Femur (tissue), 1 donor: Measurements from ENCODE around the gene TBC1D2B.
"Not testable (repeated sequence)": the region's sequence is repeated elsewhere in the genome, so short reads cannot be mapped to it uniquely, and the experiment has no call there.

Source experiments
- DNase-seq: peaks from one replicate; pipeline ENCODE4 v3.0.0-alpha.2; 2017

The TBC1D2B gene

DNA sequence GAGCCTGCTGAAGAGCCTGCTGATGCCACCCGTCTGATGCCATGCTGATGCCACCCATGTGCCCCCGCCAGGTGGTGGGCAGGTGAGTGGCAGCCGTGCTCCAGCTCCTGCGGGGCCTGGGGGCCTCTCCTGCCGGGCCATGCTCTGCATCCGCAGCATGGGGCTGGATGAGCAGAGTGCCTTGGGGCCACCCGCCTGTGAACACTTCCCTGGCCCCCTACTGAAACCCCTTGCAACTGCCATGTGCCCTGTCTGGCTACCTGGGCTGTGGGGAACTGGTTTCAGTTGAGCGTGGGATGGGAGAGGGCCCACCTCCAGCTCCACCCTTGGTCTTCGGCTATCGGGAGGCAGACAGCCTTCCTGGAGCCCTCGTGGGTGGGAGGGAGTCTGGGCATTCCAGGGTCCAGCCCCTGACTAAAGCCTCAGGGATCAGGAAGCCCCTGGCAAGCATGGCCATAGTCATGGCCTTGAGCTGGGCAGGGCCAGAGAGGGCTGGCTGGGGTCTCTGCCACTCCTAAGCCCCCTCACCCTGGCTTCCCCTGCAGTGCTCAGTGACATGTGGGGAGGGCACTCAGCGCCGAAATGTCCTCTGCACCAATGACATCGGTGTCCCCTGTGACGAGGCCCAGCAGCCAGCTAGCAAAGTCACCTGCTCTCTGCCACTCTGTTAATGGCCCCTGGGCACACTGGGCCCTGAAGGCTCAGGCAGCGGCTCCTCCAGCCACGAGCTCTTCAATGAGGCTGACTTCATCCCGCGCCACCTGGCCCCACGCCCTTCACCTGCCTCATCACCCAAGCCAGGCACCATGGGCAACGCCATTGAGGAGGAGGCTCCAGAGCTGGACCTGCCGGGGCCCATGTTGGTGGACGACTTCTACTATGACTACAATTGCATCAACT lies 92.2 kb downstream of the TBC1D2B start:
- no peak for DNase-seq

DNA sequence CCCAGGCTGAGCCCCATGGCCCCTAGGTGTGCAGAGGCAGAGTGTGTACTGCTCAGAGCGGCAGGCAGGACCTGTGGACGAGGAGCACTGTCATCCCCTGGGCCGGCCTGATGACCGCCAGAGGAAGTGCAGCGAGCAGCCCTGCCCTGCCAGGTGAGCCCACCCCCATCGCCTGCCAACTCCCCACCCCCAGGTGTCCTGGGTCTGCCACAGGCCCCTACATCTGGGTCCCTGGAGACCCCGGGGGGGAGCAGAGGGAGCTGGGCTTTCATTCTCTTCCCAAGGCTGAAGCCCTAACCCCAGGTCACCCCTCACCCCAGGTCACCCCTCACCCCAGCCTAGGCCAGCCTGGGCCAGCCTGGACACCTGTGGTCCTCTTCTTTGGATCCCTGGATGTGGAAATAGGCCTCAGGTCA lies 93.1 kb downstream of the TBC1D2B start:
- DNase-seq, result no peak

DNA sequence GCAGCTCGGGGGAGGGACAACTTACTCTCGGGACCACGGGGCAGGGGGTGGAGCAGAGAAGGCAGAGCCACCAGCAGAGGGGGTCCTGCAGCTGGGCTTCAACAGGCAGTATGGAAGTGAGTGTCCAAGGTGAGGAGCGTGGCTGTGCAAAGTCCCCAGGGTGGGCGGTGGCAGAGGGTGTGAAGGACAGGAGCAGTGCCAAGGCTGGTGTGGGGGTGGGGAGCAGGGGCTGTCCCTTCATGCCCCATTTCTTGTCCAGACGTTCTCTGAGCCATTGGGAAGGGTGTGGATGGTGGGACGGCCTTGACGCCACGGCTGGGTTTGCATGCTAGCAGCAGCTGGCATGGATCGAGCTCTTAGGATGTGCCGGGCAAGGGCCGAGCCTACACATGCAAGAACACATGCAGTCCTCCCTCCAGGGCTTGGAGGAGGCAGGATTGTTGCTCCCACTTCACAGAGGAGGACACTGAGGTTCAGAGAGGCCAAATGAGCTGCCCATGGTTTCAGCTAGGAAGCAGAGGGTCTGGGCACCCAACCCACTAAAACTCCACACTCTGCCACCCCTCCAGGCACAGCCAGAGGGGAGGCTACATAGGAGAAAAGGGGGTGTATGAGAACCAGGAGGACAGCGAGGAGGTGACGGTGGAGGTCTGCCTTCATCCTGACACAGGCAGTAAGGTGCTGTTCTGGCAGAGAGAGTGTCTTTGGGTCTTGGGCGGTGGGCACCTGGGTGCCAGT lies 93.6 kb downstream of the TBC1D2B start:
- no peak for DNase-seq

DNA sequence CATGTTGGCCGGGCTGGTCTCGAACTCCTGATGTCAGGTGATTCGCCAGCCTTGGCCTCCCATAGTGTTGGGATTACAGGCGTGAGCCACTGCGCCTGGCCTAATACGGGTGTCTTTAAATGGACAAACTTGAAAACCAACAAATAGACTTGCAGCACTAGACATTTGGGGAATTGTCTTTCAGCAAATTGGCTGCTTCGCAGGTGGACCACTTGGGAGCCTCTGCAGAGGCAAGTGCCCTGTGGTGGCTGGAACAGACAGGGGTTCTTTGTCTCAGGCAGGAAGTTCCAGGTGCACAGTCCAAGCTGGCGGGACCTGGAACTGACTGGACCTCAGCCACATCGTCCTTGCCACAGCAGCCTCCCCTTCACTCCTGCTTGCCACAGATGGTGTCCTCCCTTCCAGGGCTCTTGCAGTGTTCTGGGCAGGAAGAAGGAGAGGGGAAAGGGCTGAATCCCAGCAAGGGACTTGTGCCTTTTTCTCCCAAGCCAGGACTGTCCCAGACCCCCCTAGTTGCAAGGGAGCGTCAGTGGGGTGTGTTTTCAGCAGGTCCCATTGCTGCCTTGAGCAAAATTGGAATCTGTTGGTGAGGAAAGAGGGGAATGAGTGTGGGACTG lies 94.3 kb downstream of the TBC1D2B start:
- DNase-seq, result no peak

DNA sequence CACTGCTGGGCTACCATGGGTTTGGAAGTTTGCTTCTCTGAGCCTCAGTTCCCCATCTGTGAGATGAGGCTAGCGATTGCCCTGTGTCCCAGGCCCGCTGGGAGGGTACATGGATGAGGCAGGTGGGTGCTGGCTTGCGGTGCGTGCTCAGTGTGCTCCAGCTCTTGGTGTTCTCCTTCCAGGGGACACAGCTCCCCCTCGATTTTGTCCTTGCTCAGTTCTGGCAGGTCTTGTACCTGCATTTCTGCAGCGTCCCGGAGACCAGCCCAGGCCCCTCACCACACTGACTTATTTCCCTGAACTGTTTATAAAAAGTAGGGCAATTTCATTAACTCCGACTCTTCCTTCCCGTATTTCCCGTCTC lies 95.4 kb downstream of the TBC1D2B start:
- no peak for DNase-seq

DNA sequence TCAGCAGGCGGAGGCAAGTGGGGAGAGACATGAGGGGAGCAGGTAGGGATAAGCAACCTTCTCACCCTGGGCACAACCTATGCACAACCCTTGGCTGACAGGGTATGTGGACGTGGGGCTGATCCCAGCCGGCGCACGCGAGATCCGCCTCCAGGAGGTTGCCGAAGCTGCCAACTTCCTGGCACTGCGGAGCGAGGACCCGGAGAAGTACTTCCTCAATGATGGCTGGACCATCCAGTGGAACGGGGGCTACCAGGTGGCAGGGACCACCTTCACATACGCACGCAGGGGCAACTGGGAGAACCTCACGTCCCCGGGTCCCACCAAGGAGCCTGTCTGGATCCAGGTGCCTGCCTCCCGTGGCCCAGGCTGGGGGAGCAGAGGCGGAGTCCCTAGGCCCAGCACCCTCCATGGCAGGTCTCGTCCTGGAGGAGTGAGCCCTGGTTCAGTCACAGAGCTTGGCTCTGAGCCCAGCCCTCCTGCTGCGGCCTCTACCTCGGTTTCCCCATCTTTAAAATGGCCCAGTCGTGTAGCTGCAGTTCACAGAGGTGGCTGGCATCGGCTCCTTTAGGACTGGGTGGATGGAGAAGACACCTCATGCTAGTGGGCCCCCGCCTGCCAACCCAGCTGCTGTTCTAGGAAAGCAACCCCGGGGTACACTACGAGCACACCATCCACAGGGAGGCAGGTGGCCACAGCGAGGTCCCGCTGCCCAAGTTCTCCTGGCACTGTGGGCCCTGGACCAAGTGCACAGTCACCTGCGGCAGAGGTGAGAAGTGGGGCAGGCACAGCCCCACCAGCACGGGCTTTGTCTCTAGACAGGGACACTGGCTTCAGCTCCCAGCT lies 96.0 kb downstream of the TBC1D2B start:
- DNase-seq, result no peak

DNA sequence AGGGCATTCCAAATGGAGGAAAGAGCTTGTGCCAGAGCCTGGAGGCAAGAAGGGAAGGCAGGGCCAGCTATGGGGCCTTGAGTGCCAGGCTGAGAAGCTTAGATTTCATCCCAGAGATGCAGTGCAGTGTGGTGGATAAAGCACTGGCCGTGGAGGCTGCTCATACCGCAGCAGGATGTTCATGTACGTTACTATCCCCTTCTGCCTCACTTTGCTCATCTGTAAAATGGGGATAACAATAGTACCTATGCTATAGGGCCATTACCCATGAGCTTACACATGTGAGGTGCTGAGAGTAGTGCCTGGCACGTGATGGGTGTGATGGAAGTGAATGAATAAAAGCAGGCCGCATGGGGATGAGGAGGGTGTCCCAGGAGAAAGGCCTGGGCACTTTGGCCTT lies 96.8 kb downstream of the TBC1D2B start:
- DNase-seq, result not testable (repeated sequence)

DNA sequence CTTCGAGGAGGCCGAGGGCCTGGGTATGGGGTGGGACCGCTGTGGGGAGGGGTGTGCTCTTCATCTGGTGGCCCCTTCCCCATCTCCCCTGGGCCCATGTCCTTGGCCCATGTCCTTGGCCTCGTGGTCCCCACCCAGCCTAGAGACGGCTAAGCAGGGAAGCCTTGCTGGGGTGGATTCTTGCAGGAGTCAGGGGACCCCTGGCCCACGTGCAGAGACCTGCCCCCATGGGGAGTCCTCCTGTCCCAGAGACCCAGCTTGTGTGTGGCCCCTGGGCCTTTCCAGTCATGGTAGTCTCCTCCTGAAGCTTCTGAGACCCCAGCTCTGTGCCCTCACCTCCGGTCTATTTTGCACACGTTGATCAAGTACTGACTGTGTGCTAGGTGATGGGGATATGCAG lies 97.4 kb downstream of the TBC1D2B start:
- no peak for DNase-seq

DNA sequence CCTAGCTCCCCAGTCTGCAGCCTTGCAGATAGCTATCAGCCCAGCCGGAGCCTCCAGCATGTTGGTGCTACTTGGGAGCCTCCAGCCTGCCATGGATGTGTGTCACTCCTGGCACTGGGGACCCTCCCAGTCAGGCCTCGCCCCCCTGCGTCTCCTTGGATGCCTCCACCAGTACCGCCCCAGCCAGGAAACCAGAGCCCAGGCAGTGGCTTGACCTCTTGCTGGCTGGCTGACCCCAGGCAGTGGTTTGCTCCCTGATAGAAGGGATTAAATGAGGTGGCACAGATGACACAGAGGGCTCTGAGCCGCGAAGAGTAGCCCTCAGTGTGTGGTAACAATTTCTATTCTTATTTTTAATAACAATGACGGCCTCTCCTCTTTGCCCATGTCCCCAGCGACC lies 98.4 kb downstream of the TBC1D2B start:
- DNase-seq, result not testable (repeated sequence)

DNA sequence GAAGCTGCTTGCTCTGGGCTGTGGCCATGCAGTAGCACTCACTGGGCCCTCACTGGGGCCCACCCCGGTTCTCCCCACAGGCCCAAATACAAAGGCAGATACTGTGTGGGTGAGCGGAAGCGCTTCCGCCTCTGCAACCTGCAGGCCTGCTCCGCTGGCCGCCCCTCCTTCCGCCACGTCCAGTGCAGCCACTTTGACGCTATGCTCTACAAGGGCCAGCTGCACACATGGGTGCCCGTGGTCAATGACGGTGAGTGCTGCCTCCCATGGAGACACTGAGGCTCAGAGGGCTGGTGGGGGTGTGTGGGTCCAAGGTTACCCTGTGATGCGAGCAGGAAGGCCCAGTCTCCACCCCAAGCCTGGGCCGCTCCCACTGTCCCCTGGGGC lies 98.8 kb downstream of the TBC1D2B start:
- not testable (repeated sequence) for DNase-seq

DNA sequence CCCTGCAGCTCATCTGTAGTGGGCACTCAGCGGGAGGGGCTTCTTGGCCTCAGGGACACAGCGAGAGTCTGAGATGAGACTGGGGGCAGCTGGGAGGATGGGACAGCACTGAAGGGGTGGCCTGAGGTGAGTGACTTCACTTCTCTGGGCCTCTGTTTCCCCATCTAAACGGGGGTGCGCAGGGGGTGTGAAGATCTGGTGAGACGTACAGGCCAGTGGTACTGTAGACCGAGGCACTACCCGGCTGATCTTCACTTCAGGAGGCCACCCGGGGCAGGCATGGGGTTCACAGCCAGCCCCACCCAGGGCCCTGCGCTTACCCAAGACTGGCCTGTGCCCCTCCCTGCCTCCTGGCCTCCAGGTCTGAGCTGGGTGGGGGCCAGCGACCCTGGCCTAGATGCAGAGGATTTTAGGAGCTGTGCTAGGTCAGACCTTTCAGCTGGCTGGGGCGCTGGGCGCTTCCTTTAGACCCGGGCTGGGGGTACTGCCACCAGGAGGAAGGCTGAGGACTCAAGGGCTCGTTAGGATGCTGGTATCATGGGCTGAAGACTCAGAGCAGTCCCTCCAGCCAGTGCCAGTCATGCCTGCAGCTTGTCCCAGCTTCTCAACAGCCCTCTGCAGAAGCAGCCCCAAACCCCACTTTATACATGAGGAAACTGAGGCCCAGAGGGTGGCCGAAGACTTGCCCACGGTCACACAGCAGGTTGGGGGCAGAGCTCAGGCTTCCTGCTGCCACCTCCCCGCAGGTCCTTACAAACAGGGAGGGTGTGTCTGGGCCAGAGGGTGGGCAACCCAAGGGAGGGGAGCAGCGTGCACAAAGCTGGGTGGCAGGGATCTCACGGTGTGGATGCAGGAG lies 99.4 kb downstream of the TBC1D2B start:
- not testable (repeated sequence) for DNase-seq

DNA sequence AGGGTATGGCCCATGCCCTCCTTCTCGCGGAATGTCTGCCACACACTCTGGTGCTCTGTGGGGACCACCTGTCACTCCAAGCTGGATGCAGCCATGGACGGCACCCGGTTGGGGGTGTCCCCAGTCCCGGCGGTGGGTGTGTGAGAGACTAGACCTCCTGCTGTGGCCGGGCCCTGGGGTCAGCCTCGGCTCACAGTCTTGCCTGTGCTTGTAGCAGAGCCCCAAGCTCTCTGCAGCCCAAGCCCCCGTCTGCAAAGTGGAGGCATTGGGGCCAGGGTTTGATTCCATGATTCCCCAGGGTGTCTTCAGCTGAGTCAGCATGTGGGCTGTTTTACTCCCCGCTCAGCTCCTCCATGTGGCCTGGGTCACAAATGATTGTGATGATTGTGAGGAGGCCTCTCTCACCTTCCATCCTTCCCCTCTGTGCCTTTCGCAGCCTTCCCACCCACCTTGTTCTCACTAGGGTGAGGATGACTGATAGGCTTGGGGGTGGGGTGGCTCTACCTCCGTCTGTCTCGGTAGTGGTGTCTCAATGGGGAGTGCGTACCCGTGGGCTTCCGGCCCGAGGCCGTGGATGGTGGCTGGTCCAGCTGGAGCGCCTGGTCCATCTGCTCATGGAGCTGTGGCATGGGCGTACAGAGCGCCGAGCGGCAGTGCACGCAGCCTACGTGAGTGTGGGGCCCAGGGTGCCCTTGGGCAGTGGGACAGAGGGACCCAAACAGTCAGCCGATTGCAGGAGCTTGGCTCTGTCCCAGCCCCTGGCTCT lies 100.6 kb downstream of the TBC1D2B start:
- not testable (repeated sequence) for DNase-seq

DNA sequence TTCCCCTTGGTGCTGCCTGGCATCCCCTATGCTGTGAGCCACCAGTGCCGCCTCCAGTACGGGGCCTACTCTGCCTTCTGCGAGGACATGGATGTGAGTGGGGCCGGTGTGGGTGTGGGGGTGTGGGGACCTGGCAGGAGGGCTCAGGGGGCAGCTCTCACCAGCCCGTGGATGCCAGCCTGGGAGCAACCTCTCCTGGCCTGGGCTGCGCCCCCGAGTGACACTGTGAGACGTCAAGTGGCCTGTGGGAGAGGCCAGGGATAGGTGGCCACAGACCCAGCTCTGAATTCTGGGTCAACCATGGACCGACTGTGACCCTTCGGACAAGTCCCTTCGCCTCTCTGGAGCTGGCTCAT lies 101.4 kb downstream of the TBC1D2B start:
- DNase-seq, result not testable (repeated sequence)

DNA sequence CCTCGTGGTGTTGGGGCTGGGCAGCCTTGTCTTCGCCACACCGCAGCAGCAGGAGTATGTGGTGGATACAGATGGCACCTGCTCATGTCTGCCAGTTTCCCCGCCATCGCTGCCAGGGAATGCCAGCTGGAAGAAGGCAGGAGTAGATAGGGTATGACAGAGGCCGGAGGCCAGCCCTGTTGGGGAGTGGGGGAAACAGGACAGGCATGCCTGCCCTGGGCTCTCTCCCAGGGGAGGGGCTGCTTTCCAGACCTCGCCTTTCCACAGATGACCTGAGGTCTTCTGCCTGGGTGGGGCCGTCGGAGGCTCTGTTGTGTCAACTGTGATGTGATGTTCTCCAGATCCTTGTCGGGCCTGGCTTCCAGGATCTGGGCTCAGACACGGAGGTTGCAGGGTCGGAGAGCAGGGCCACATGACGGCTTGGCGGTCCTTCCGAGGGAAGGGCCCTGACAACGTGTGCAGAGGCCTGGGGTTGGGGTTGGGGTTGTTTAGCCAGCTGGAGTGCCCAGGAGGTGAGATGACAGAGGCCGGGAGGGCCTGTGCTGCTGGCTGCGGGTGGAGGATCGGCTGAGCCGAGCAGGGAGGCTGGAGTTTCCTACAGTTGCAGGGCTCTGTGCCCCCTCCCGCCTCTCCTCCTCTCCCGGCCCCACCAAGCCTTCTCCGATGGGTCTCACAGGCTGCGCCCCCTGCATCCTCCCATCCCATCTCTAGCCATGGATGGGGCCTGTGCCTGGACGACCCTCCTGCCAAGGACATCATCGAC lies 102.0 kb downstream of the TBC1D2B start:
- DNase-seq, result no peak

DNA sequence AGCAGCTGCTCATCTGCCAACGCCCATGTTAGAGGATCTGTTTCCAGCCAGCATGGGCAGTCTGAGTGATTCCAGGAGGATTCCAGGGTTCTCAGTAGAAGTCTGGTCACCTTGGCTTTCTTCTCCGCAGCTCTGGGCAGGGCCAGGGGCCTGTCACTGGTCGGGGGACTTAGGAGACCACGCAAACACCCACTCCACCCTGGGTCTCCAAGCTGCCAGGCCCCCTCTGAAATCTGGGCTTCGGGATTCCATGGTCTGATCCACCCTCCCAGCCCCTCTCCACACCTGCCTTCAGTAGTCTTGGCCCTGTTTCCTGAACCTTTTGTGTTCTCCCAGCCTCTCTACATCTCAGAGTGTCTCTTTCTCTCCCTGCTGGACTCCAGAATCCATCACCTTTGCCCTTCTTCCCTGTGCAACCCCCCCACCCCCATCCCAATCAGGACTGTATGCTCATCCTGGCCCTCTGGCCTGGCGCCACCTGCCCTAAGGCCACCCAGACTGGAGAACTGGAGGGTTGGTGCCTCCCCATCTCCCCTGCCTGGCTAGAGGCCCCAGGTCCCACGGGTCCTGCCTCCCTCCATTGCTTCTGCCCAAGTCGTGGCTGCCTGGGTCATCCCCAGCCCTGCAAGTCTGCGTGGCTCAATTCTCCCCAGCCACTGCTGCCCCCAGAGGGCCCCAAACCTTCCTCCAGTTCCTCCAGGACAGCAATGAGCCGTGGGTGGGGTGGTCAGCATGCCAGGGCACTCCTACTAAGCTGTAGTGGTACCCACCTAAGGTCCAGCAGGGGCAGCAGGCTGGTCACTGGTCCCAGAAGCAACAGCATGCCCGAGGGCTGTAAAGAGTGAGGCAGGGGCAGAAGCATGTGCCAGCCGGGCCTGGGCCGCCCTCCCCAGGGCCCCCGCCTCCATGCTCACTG lies 102.8 kb downstream of the TBC1D2B start:
- DNase-seq, result no peak

DNA sequence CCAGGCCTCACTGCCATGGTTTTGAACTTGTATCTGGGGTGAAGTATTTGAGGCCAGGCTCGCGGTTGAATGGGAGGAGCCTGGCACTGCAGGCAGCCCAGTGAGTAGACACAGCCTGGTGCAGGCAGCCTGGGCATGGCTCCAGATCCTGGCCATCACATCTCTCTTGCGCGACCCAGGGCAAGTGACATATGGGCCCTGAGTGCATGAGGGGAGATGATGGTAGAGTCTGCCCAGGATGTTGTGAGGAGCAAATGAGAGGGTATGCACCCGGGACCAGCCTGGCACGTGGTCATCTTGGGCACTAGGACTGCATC lies 103.5 kb downstream of the TBC1D2B start:
- peak; percentile 84 for DNase-seq

DNA sequence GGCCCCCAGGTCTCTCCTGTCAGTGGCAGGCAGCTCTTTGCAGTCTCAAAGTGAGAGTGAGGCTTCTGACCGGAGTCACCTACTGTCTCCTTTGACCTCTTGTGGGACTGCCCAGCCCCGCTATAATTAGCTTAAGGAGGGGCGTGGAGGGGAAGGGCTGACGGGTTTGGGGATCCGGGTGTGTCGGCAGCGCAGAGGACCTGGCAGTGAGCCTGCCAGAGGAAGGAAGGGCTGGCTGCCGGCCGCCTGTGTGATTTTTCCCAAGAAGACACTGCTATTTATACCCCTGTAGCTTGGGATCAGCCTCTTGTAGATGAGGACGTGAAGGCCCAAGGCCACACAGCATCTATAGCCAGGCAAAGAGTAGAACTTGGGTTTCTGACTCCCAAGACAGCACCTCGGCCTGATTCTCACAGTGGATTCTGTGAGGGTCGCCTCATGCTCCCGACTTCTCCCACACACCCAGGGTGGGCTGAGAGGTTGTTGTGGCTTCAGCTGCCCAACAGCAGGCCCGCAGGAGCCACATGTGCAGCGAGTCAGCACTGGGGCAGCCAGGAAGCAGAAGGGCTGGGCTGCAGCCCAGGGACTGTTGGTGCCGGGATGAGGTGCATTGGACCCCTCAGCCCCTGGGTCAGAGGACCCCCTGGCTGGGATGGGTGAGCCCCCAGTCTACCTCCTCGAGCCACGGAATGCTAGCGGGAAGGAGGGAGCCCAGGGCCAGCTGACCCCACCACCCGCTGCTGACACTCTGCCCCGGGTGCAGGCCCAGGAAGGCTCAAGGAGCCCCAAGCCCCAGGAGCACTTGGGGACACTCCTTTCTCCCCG lies 104.0 kb downstream of the TBC1D2B start:
- not testable (repeated sequence) for DNase-seq

DNA sequence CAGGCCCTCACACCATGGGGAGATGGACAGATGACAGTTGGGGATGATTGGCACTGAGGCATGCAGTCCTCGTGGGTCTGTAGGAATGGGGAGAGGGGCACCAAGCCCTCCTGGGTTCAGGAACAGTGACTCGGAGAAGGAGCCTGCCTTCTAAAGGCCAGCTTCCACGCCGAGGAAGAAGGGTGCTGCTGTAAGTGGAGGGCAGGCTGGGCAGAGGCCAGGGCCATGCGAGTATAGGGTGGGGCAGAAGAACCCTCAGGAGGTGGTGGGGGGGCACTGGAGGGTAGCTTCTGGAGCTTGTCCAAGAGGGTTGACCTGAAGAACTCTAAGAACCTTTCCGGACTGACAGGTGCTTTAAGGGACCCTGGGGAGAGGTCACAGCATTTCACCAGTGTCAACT lies 104.8 kb downstream of the TBC1D2B start:
- DNase-seq, result not testable (repeated sequence)
